CD8-positive, alpha-beta memory T cell (primary cell): ENCODE results near the gene MYRF. TPM values are rescaled to one million over a fixed set of nuclear protein-coding genes. Genes with fewer than 3 reads are reported as not detected.

Source experiments
- CTCF ChIA-PET: fragments of 350-600 bp; sonication (Branson Sonifier 250); formaldehyde crosslinking; loops from one replicate; lab custom pipeline; 2021; ENCODE audit warnings: antibody characterized with exemption; lab: Charles Lee
- POLR2A ChIA-PET: fragments of 350-600 bp; sonication (Branson Sonifier 250); formaldehyde crosslinking; loops from one replicate; lab custom pipeline; 2021; ENCODE audit warnings: antibody characterized with exemption; lab: Charles Lee
- DNase-seq, 5 donors: peaks; one replicate each; pipeline versions ENCODE4 v3.0.0 to v3.0.0-alpha.2; 2020 to 2022; ENCODE audit warnings: mixed read lengths in 1 of 5
- H3K27ac ChIP-seq: one replicate; pipeline ENCODE4 v1.7.0; 2013; ENCODE audit warnings: low read depth, mild to moderate bottlenecking, low read length, moderate library complexity
- H3K27me3 ChIP-seq: 2 replicates; pipeline ENCODE4 v1.7.0; 2013; ENCODE audit warnings: low read length, mild to moderate bottlenecking; ENCODE audit not compliant: insufficient read depth, poor library complexity, severe bottlenecking
- H3K36me3 ChIP-seq: 2 replicates; pipeline ENCODE4 v1.7.0; 2013; ENCODE audit warnings: mild to moderate bottlenecking, low read length, moderate library complexity; ENCODE audit not compliant: insufficient read depth
- H3K4me1 ChIP-seq: 2 replicates; pipeline ENCODE4 v1.7.0; 2013; ENCODE audit warnings: mild to moderate bottlenecking, low read length, moderate library complexity; ENCODE audit not compliant: insufficient read depth
- H3K4me3 ChIP-seq: 2 replicates; pipeline ENCODE4 v1.7.0; 2013; ENCODE audit warnings: mild to moderate bottlenecking, low read length
- H3K9me3 ChIP-seq: 2 replicates; pipeline ENCODE4 v1.7.0; 2013; ENCODE audit warnings: mild to moderate bottlenecking, low read length
- H3K27ac Mint-ChIP-seq, 8 donors: one replicate each; pipeline ENCODE4 v1.8.0; 2020 to 2021; ENCODE audit warnings: mixed read lengths in 8 of 8, mild to moderate bottlenecking in 6 of 8, inconsistent platforms in 3 of 8, moderate library complexity in 3 of 8
- H3K27me3 Mint-ChIP-seq, 2 donors: one replicate each; pipeline ENCODE4 v1.8.0; 2020 to 2021; ENCODE audit warnings: mixed read lengths in 2 of 2, mild to moderate bottlenecking in 1 of 2, moderate library complexity in 1 of 2
- H3K36me3 Mint-ChIP-seq, 3 donors: one replicate each; pipeline ENCODE4 v1.8.0; 2020 to 2021; ENCODE audit warnings: mixed read lengths in 3 of 3, inconsistent platforms in 1 of 3, mild to moderate bottlenecking in 1 of 3
- H3K4me1 Mint-ChIP-seq, 3 donors: one replicate each; pipeline ENCODE4 v1.8.0; 2020 to 2021; ENCODE audit warnings: mixed read lengths in 3 of 3, inconsistent platforms in 1 of 3, mild to moderate bottlenecking in 1 of 3
- H3K4me3 Mint-ChIP-seq, 7 donors: one replicate each; pipeline ENCODE4 v1.8.0; 2020 to 2021; ENCODE audit warnings: mixed read lengths in 7 of 7, mild to moderate bottlenecking in 6 of 7, moderate library complexity in 4 of 7, inconsistent platforms in 2 of 7
- H3K9me3 Mint-ChIP-seq, 5 donors: one replicate each; pipeline ENCODE4 v1.8.0; 2020 to 2022; ENCODE audit warnings: mixed read lengths in 5 of 5, mild to moderate bottlenecking in 3 of 5, moderate library complexity in 2 of 5, inconsistent platforms in 1 of 5
- polyA plus RNA-seq: library from polyadenylated mRNA; unstranded; fragments of 300-500 nt; fragmentation: Illumina TruSeq; gene quantifications from one replicate; pipeline ENCODE4 v1.2.3, GENCODE V29; 2021
- total RNA-seq, 2 experiments: library from RNA; stranded (reverse); gene quantifications; one replicate each; pipeline ENCODE4 v1.2.3, GENCODE V29; 2021

MYRF gene
- total and polyA plus RNA-seq, 3 experiments from 2014 or later, result 0.63 to 0.93 (median 0.70) TPM

DNA sequence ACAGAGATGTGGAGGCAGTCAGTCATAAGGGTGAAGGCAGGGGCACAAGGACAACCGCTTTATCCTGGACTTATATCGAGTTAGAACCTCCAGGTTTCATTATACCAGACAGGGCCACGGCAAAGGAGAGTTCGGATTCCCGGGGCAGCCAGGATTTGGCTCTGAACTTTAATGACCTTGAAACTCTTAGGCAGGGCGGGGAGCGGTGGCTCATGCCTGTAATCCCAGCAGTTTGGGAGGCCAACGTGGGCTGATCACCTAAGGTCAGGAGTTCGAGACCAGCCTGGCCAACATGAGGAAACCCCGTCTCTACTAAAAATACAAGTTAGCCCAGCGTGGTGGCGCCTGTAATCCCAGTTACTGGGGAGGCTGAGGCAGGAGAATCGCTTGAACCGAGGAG lies 1.1 kb upstream of the MYRF start:
- Mint-ChIP-seq H3K36me3 (no peaks in the 10 kb centered on the region), H3K27ac (peak overlapping the region in 1 of 8 donors; percentile 15), H3K4me3 (peak overlapping the region; percentile 1 to 81 (median 55)), H3K9me3 (no peaks in the 10 kb centered on the region), H3K27me3 (peaks cover 16 to 38% of the 10 kb centered on the region in 2 donors), H3K4me1 (peaks cover 14 to 30% (median 21%) of the 10 kb centered on the region in 3 donors)
- no peak overlapping the region for H3K4me3 ChIP-seq
- no peaks in the 10 kb centered on the region for H3K36me3 ChIP-seq
- H3K9me3 ChIP-seq, result no peaks in the 10 kb centered on the region
- DNase-seq, result no peak
- ChIA-PET CTCF (interaction anchor here (1.2 kb wide), 1 partner anchor 30 kb away, joined by 3 read pairs; no protein-coding TSS in a partner anchor), POLR2A (no interaction called here)
- H3K27ac ChIP-seq, result no peak overlapping the region
- H3K27me3 ChIP-seq, result peaks cover 13% of the 10 kb centered on the region
- H3K4me1 ChIP-seq, result peaks cover 5% of the 10 kb centered on the region

DNA sequence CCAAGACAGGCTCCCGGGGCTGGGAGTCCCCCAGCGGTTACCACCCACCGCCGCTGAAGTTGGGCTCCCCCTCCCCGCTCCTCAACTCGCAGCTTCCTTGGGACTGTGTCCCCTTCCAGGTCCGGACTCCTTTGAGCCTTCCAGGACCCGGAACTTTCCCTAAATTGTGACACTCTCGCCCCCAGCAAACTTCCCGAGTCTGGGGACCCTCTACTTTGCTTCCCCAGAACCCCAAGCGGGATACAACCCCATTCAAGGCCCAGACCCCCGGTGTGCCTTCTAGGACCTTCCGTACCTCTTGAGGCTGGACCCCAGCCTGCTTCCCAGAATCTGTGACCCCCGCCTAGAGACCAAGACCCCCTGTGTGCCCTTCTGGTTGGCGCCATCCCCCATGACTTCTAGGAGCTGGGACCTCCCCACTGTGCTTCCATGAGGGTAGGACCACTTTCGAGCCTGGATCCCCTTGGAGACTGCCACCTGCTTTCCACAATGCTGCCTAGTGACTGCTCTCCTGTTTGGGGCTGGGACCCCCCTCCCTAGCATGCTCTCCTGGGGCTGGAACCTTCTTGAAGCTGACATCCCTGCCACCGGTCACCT lies 587 bp downstream of the MYRF start:
- ChIA-PET CTCF (interaction anchor here (0.8 kb wide), 1 partner anchor 26 kb away, joined by 3 read pairs; no protein-coding TSS in a partner anchor), POLR2A (no interaction called here)
- H3K4me3 ChIP-seq, result no peak overlapping the region

DNA sequence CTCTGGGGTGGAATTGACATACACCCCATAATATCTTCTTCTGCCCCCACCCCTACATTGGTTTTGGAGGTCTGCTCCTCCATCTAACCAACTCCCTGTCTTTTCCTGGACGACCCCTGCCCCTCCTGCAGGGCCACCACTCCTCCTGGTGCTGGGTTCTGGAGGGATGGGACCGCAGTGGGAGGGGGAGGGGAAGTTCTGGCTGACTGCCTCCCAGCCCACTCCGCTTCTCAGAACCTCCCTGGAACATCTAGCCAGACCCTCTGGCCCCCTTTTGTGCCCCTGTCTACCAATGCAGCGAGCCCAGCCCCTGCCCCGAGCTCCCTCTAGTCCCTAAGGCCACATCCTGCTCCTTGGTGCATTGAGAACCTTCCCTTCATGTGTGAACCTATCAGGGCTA lies 1.2 kb downstream of the MYRF start:
- Mint-ChIP-seq H3K27ac (peak overlapping the region in 4 of 8 donors; percentile 33 to 70 (median 44)), H3K36me3 (no peaks in the 10 kb centered on the region), H3K27me3 (peaks cover 16 to 36% of the 10 kb centered on the region in 2 donors), H3K4me1 (peaks cover 17 to 33% (median 25%) of the 10 kb centered on the region in 3 donors), H3K9me3 (no peaks in the 10 kb centered on the region), H3K4me3 (peak overlapping the region; percentile 65 to 90 (median 75))
- POLR2A ChIA-PET, result no interaction called here
- Histone ChIP-seq H3K36me3 (no peaks in the 10 kb centered on the region), H3K9me3 (no peaks in the 10 kb centered on the region), H3K27me3 (peaks cover 13% of the 10 kb centered on the region), H3K4me1 (peaks cover 5% of the 10 kb centered on the region), H3K27ac (peak overlapping the region; percentile 51), H3K4me3 (no peak overlapping the region)
- DNase-seq, result no peak
- CTCF ChIA-PET, result interaction anchor here (0.8 to 1.5 kb wide), 2 partner anchors 10 to 25 kb away, joined by 3 read pairs; no protein-coding TSS in a partner anchor

More for the DNA sequence above, 587 bp downstream of the MYRF start:
- no peak for DNase-seq
- Histone ChIP-seq H3K27ac (peak overlapping the region; percentile 51), H3K27me3 (peaks cover 13% of the 10 kb centered on the region), H3K36me3 (no peaks in the 10 kb centered on the region), H3K9me3 (no peaks in the 10 kb centered on the region), H3K4me1 (peaks cover 5% of the 10 kb centered on the region)
- peaks cover 17 to 33% (median 25%) of the 10 kb centered on the region in 3 donors for H3K4me1 Mint-ChIP-seq
- H3K9me3 Mint-ChIP-seq, result no peaks in the 10 kb centered on the region
- peaks cover 16 to 36% of the 10 kb centered on the region in 2 donors for H3K27me3 Mint-ChIP-seq
- H3K4me3 Mint-ChIP-seq, result peak overlapping the region; percentile 65 to 90 (median 75)
- no peaks in the 10 kb centered on the region for H3K36me3 Mint-ChIP-seq
- H3K27ac Mint-ChIP-seq, result peak overlapping the region in 4 of 8 donors; percentile 33 to 81 (median 72)

DNA sequence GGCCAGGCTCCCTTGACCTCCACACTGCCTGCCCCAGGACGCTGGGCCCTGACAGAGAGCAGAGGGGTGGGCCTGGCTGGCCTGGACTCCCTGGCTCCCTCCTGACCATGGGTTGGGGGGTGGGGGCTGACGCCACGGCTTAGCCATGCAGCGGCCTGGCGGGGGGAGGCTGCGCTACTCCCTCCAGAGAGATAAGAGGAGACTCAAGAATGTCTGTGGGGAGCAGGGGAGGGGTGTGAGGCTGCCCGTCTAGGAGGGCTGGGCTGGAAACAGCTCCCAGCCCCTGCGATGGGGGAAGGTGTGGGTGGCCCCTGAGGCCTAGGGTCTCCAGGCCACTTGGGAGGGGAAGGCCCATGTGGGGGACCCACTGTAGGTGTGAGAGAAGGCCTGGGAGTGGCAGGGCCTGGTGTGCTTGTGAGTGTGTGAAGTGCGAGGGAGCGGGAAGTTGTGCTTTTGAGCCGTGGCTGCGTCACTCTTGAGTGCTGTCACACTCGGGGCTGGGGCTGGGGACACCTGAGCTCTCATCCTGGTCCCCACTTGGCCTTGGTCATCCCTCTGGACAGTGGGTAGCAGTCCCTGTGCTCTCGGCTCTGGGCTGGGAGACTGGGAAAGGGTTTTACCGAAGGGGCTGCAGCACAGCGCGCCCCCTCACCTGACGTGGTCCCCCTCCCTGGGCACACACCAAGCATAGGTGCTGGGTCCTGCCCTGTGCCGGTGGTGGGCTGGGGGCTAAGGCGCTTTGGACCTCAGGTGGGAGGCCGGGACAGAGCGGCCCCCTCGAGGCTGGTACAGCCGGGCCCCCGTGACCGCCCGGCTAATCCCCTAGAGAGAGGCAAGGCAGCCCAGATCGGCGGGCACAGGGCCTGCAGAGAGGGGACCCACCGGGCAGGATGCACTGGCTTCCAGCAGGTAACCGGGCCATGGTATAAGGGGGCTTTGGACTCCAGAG lies 2.4 kb downstream of the MYRF start:
- ChIA-PET POLR2A (no interaction called here), CTCF (interaction anchor here (1.5 kb wide), 1 partner anchor 11 kb away, joined by 3 read pairs; no protein-coding TSS in a partner anchor)
- DNase-seq, result no peak
- Mint-ChIP-seq H3K27ac (peak overlapping the region in 1 of 8 donors; percentile 29), H3K9me3 (no peaks in the 10 kb centered on the region), H3K27me3 (peaks cover 9 to 28% of the 10 kb centered on the region in 2 donors), H3K4me1 (peaks cover 17 to 33% (median 25%) of the 10 kb centered on the region in 3 donors), H3K4me3 (peak overlapping the region in 1 of 7 donors; percentile 27), H3K36me3 (no peaks in the 10 kb centered on the region)
- peaks cover 5% of the 10 kb centered on the region for H3K4me1 ChIP-seq
- H3K4me3 ChIP-seq, result no peak overlapping the region
- H3K27ac ChIP-seq, result peak overlapping the region; percentile 47
- no peaks in the 10 kb centered on the region for H3K9me3 ChIP-seq
- H3K27me3 ChIP-seq, result peaks cover 13% of the 10 kb centered on the region
- no peaks in the 10 kb centered on the region for H3K36me3 ChIP-seq

DNA sequence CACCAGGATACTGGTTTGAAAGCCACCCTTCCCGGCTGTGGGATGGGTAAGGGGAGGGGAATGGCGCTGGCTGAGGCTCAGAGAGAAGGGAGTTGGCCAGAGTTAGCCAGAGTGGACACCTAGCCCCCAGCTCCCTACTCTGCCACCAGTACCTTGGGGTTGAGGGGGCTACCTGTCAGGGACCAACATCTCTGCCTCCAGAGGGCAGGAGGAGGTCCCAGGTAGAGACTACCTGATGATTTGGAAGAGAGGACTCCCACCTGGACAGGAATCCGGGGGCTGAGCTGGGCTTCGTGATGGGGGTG lies 3.7 kb downstream of the MYRF start:
- Histone ChIP-seq H3K4me3 (no peak overlapping the region), H3K4me1 (peaks cover 5% of the 10 kb centered on the region), H3K9me3 (no peaks in the 10 kb centered on the region), H3K27me3 (peaks cover 6% of the 10 kb centered on the region), H3K36me3 (no peaks in the 10 kb centered on the region), H3K27ac (no peak overlapping the region)
- H3K27ac Mint-ChIP-seq, result peak overlapping the region in 2 of 8 donors; percentile 14 to 87
- H3K36me3 Mint-ChIP-seq, result no peaks in the 10 kb centered on the region
- H3K9me3 Mint-ChIP-seq, result no peaks in the 10 kb centered on the region
- POLR2A ChIA-PET, result no interaction called here
- H3K4me1 Mint-ChIP-seq, result peaks cover 17 to 29% (median 22%) of the 10 kb centered on the region in 3 donors
- no peak for DNase-seq
- H3K27me3 Mint-ChIP-seq, result peaks cover 8 to 22% of the 10 kb centered on the region in 2 donors
- no peak overlapping the region for H3K4me3 Mint-ChIP-seq
- CTCF ChIA-PET, result interaction anchor here (1.2 kb wide), 2 partner anchors 33 to 353 kb away, joined by 3 read pairs; no protein-coding TSS in a partner anchor

DNA sequence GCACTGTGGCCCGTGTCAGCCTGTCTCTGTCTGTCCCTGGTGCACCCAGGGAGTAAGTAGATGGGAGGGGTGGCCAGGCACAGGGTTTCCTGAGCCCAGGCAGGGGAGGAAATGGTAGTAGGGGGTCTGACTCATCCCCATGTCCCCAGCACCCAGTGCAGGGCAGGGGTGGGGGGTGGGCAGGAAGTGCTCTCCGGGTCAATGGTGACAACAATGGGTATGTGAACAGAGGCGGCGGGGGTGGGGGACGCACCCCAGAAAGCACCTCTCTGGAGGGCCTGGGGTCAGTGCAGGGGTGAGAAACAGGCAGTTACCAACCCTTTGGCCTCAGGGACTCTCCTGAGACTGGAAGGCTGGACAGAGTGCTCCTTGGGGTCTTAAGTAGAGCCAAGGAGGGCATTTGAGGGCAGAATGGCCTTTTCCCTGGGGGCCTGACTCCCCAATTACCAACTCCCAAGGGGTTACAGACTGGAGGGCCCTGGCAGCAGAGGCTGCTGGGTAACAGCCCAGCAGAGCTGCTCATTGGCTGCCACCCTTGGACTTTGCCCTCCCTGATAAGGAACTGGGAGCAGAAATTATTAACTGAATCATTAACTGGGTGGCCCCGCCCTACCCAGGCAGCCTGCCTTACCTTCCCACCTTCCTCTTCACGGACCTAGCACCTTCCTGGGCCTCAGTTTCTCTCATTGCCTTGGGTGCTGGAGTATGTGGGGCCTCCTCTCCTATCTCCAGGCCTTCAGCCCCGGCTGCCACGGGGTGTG lies 4.2 kb downstream of the MYRF start:
- peak in 1 of 5 donors; percentile 56 for DNase-seq
- ChIA-PET POLR2A (no interaction called here), CTCF (interaction anchor here (1.2 kb wide), 2 partner anchors 33 to 352 kb away, joined by 3 read pairs; no protein-coding TSS in a partner anchor)
- Histone ChIP-seq H3K27me3 (peaks cover 5% of the 10 kb centered on the region), H3K27ac (no peak overlapping the region), H3K36me3 (no peaks in the 10 kb centered on the region), H3K9me3 (no peaks in the 10 kb centered on the region), H3K4me3 (no peak overlapping the region), H3K4me1 (peaks cover 5% of the 10 kb centered on the region)
- Mint-ChIP-seq H3K9me3 (no peaks in the 10 kb centered on the region), H3K36me3 (no peaks in the 10 kb centered on the region), H3K27ac (peak overlapping the region in 5 of 8 donors; percentile 14 to 87 (median 38)), H3K27me3 (peaks cover 8 to 19% of the 10 kb centered on the region in 2 donors), H3K4me1 (peaks cover 17 to 26% (median 19%) of the 10 kb centered on the region in 3 donors), H3K4me3 (peak overlapping the region in 1 of 7 donors; percentile 19)

DNA sequence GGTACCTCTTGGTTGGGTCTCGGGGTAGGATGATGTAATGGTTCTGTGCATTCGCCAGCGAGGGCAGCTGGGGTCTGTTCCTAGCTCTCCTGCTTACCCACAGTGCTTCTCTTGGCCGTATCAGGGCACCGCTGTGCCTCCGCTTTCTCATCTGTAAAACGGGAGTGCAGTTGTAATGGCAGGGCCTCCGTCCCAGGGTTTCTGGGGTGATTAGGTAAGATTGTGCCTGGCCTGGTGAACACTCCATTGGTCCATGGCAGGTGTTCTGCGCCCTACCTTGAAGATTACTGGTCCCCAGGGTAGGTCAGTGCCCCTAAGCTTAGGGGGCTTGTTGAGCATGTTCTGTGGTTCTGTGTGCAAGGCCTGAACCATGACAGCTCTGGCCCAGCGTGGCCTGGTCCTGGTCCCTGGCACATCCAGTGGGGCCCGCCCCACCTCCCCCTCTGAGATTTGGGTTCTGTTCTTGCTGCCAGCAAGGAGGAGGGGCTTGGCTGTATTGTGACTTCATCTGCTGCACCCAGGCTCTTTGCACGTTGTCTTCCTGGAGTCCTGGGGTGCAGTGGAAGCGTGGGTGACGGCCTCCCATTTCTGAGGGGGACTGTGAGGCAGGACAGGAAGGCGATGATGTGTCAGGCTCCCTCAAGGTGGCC lies 4.9 kb downstream of the MYRF start:
- H3K4me3 ChIP-seq, result no peak overlapping the region
- peak overlapping the region in 4 of 8 donors; percentile 11 to 51 (median 28) for H3K27ac Mint-ChIP-seq
- DNase-seq, result no peak
- no peaks in the 10 kb centered on the region for H3K9me3 ChIP-seq
- H3K4me1 Mint-ChIP-seq, result peaks cover 13 to 22% (median 18%) of the 10 kb centered on the region in 3 donors
- H3K36me3 Mint-ChIP-seq, result no peaks in the 10 kb centered on the region
- H3K27ac ChIP-seq, result no peak overlapping the region
- no peak overlapping the region for H3K4me3 Mint-ChIP-seq
- no peaks in the 10 kb centered on the region for H3K9me3 Mint-ChIP-seq
- no peaks in the 10 kb centered on the region for H3K36me3 ChIP-seq
- POLR2A ChIA-PET, result no interaction called here
- no peaks in the 10 kb centered on the region for H3K27me3 ChIP-seq
- H3K27me3 Mint-ChIP-seq, result peaks cover 8 to 18% of the 10 kb centered on the region in 2 donors
- CTCF ChIA-PET, result interaction anchor here (1.2 kb wide), 1 partner anchor 351 kb away, joined by 3 read pairs; no protein-coding TSS in a partner anchor
- H3K4me1 ChIP-seq, result no peaks in the 10 kb centered on the region
